T-helper 2 cell (primary cell): ENCODE measurements around the gene KCNG2.
"Not testable (repeated sequence)": the region's sequence is repeated elsewhere in the genome, so short reads cannot be mapped to it uniquely, and the experiment has no call there.

Experiments used
- DNase-seq, 5 experiments: peaks; one replicate each; pipeline versions ENCODE4 v3.0.0 to v3.0.0-alpha.2; 2012 to 2022

Gene KCNG2

DNA sequence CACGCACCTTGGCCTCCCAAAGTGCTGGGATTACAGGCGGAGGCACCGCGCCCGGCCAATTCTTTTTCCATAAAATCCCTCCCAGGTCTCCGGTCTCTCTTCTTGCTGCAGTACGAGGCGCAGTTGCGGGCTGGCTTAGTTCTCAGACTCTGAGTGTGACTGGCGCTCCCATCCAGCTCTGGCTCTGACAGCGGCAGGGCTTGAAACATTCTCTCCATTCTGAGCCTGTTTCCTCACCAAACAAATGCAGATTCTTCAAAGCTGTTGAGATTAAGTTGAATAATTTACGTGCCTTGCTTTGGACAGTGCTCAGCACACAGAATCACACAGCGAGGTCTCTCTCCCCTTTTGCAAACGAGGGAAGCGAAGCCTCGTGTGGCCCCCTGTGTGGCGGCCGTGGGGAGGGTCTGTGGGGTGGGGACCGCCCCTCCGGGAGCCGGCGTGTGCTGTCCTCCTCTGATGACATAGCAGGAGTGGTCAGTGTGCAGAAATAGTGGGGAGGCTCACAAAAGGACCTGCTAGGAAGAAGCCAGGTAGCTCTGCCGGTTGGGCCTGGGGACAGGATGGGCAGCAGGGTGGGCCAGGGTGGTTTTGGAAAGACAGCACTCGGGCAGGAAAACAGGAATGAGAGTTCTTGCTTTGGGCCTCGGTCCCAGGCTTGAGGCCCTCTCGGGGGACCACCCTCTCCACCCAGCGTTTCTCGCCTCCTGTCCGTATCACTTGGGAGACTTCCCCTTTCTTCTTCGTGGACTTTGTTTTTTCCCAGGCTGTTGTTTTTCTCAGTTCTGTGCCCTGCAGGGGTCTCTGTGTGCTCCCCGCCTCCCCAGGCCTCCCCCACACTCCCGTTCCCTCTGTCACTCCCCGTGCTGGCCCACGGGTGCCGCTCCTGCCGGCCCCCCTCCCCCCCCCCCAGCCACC is 75.0 kb downstream of the KCNG2 start:
- DNase-seq = no peak

DNA sequence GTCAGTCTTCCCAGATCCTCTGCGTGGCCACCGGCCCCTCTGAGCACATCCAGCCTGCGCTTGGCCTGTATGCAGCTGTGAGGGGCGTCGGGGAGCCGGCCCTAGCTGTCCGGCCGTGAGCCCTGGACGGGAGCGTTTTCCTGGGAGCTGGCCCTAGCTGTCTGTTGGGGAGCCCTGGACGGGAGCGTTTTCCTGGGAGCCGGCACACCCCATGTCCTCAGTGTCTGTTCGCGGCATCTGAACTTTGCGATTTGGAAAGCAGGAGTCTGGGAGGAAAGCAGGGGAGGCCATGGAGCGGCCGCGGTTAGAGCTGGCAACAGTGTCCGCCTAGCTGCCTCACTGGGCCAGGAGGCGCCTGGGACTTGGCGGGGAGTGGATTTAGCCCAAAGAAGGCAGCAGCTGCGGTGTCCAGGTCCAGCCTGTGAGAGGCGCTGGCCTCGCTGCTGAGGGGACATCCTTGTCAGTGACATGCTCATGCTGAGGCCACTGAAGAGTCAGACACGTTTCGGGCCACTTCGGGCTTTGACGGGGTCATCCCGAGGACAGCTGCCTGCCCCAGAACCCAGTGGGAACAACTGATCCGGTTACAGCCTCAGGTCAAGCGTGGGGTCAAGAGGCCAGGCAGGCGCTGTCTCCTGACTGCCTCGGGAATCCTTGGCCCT is 75.8 kb downstream of the KCNG2 start:
- no peak for DNase-seq

DNA sequence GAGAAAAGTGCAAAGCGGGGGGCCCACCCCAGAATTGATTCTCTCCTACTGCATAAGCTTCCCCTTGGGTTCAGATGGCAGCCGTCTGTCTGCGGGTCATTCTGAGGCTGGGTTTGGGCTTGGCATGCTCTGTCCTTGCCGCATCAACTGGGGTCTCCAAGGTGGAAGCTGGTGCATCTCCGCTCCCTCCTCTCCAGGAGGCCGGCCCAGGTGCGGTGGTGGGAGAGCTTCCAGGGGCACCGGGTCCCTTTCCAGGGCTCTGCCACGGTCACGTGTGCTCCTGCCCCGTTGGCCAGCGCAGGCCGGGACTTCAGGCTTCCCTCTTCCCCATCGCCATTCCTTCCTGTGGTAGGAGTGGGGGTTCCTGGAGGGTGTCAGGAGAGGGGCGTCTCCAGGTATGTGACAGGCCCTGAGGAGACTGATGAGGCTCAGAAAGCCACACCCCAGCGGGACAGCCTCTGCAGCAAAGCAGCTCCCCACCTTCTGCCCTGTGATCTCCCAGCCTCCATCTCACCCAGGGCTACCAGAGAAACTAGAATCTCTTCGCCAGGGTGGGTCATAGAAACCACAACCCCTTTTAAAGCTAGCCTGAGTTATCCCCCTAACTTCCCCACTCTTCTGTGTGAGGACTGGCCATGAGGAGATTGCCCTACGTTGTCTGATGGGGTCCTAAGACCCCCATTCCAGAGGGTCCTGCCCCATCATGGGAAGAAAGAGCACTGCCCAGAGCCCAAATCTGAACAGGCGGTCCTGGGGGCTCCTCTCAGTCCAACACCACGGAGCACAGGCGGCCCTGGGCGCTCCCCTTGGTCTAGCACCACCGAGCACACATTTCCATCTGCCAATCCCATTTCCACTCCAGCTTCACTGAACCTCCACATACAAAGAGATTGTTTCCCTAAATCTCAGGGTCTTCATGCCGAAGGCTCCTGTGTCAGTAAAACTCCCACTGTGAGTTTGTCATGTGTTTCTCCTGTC is 77.1 kb downstream of the KCNG2 start:
- DNase-seq = no peak

DNA sequence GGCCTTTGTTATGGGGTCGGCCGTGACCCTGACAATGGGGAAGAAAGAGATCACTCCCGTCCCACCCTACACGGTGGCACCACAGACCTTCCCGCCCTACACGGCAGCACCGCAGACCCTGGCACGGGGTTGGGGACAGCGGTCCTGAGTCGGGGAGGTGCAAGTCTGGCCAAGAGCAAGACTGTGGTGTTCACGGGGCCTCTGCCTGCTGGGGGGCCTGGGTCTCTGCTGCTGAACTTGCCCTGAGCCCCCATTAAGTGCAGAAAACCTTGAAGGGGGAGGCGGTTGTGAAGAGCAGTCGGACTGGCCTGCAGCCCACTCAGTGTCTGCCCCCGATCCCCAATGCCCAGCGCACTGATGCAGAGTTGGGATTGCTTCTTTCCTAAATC is 77.8 kb downstream of the KCNG2 start:
- no peak for DNase-seq

DNA sequence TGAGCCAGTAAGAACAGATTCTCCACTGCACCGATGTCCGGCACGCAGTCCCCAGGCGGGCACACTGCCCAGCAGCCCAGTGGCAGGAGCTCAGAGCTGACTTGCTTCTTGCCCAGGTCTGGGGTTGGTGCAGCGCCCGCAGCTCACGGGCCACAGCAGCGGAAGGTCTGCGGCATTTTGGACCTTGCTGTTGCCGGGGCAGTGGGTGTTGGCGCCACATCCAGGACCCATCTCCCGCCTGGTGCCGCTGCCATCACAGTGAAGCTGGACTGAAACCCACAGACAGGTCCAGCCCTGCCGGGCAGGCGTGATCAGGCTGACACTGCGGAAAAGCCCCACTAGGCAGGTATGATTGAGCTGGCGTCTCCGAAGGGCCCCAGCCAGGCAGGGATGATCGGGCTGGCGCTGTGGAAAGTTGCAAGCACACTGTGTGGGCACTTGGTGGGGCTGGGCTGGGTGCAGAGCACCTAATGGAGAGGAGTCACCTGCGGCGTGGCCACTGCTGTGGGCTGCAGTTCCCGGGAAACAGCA is 78.3 kb downstream of the KCNG2 start:
- no peak for DNase-seq

DNA sequence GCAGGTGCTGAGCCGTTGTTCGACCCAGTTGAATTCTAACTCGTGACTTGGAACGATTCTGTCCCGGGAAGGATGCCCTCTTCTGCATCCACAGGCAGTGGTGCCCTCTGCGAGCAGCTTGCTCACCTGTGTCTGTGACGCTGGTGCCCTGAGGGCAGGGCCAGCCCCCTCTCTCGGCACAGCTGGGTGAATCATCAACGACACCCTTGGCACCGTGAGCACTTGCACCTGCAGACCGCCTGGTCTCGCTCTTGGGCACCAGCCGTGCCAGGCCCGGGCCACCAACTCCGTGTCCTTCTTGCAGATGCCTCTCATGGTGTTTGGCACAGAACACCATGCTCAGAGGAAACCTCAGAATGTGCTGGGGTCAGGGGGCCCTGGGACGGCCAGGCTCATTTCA is 78.8 kb downstream of the KCNG2 start:
- DNase-seq = no peak

DNA sequence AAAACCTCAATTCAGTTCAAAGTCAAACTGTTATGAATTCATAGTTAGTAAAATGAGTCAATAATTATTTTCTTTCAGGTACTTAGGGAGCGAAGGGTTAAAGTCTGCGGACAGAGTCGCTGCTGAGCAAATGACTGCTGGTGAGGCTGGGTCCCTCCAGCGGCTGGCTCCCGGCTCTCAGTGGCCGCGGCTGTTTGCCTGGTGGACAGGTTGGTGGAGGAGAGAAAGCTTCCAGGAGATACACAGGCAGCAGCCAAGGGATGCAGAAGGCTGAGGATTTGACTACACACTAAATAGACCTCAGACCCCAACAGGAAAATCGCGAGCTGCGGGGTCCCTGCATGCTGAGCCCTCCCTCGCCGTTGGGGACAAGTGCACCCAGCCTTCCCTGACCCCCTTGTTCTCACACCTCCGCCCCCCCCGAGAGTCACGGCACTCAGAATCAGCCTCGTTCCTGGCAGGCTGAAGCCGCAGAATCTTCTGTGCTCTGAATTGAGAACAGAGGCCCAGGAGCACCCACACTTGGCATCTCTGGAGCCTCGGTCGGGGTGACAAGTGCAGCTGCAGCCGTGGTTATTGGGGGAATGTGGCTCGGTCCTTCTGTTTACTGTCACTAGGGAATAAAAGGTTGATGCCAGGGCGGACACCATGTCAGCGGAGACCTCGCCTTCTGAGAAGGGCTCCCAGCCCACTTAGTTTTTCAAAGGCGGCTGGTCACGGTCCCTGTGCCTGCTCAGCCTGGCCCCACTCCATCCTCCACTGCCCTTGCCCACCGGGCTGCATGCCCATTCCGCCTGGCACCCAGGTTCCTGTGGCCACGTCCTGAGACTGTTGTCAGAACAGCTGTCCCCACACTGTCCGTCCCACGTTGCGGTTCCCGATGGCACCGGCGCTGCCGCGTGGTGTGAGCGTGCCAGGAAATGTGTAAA is 79.7 kb downstream of the KCNG2 start:
- no peak for DNase-seq

DNA sequence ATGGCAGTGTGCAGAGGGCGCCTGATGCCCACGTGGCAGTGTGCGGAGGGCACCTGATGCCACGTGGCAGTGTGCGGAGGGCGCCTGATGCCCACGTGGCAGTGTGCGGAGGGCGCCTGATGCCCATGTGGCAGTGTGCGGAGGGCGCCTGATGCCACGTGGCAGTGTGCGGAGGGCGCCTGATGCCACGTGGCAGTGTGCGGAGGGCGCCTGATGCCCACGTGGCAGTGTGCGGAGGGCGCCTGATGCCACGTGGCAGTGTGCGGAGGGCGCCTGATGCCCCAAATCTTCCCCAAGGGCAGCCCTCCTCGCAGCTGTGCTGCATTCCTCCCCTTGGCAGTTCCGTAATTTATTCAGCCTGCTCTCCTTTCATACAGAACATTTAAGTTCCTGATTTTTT is 80.5 kb downstream of the KCNG2 start:
- DNase-seq = not testable (repeated sequence)

DNA sequence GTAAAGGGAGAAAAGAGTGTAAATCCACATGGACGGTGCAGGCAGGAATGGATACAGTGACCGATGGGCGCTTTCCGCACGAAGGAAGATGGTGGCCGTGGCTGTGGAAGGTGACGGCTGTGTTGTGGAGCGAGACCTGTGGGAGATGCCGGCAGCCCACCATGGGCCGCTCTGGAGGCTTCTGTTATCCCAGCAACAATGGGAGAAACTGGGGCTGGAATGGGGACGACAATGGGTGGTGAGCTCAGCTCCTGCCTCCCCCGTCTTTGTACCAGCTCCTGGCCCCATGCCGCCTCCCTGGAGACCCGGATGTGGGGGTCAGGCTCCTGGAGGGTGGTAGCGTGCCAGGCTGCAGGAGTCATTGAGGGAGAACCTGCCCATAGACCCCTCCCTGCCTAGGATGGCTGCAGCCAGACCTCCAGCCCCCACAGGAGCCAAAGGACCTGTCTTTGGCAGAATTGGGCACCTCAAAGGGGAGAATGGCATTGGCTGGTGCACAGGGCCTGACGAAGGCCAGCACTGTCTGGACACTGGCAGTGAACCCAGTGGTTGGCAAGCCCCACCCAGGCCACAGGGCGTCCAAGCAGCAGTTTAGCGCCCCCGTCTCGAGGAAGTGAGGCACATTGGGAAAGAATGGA is 81.1 kb downstream of the KCNG2 start:
- DNase-seq = no peak

DNA sequence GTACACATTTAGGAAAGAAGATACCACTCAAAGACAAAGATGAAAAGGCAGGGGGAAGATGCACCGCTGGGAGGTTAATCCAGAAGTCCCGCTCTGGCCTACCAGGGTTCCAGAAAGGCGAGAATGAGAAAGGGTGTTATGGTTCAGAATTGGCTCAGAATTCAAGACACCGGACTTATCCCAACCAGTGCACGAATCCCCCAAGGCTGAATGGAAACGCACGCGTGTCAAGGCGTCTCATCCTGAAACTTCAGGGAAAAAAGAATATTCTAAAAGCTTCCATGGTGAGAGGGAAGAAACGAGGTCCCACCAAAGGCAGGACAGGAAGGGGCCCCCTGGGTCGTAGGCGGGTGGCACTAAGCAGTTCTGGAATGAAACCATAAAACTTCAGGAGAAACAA is 81.8 kb downstream of the KCNG2 start:
- DNase-seq = no peak

DNA sequence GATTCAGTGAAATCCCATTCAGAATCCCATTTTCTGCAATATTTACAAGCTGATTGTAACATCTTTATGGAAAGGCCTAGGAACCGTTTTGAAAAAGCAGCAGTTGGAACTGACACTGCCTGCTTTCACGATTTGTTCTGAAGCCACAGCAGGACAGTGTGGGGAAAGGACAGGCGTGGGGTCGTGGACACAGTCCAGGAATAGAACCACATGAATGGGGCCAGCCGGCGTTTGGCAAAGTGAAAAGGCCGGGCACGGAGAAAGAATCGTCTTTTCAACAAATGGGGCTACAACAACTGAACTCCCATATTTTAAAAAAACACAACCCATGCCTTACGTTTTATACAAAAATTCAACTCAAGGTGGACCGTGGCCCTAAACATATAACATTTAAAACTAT is 84.0 kb downstream of the KCNG2 start:
- DNase-seq = no peak

DNA sequence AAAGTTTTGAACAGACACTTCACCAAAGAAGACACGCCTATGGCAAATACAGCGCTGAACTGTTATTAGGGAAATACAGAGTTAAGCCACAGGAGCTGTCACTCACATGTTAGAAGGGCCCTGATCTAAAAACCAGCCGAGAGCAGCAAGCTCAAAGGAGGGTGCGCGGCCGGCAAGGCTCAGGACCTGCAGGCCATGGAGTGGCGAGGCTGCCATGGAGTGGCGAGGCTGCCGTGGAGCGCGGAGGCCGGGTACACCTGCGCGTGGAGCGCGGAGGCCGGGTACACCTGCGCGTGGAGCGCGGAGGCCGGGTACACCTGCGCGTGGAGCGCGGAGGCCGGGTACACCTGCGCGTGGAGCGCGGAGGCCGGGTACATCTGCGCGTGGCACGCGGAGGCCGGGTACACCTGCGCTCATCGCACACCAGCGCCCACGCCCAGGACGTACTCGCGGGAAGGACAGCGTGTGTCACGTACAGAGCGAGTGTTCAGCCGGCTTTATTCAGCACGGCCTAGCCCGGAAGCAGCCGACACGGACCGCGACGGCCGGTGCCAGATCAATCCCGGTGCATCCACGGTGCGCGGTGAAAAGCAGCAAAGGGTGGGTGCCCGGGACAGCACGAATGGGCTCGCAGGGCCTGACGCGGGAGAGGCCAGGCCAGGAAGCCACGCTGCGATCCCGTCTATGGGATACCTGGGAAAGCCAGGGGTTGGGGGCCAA is 84.9 kb downstream of the KCNG2 start:
- DNase-seq = no peak

DNA sequence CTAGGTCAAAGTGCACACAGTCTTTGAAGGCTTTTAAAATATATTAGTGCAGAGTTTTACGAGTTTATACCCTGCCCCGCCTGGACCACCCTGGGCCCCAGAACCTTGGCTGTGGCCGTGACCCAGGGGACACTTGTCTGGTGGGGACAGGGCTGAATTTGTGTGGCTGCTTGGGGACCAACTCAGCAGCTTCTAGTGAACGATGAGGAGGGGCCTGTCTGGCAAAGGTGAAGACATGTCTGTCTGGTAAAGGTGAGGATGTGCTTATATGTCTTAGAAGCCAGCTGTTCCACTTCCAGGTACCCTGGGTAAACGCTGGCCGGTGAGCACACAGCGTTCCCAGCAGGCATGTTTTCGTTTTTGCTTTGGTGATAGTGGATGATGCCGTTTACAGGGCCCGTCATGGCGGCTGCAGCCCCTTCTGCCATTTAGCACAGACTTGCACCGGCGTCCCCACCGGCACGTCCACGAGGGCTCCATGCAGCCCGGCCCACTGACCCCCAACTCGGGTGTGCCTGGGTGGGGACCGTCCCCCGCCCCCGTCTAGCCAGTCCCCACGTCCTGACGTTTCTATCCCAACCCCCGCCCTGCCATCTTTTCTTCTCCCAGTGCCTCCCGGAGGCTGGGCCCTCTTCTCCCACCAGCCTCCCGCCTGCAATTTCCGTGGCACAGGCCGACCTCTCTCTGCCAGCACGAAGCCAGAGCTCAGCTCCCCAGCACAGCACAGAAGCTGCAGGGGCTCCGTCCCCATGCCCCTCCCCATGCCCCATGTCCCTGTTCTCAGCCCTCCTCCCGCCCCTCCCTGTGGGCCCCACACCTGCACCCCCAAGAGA is 85.9 kb downstream of the KCNG2 start:
- no peak for DNase-seq

DNA sequence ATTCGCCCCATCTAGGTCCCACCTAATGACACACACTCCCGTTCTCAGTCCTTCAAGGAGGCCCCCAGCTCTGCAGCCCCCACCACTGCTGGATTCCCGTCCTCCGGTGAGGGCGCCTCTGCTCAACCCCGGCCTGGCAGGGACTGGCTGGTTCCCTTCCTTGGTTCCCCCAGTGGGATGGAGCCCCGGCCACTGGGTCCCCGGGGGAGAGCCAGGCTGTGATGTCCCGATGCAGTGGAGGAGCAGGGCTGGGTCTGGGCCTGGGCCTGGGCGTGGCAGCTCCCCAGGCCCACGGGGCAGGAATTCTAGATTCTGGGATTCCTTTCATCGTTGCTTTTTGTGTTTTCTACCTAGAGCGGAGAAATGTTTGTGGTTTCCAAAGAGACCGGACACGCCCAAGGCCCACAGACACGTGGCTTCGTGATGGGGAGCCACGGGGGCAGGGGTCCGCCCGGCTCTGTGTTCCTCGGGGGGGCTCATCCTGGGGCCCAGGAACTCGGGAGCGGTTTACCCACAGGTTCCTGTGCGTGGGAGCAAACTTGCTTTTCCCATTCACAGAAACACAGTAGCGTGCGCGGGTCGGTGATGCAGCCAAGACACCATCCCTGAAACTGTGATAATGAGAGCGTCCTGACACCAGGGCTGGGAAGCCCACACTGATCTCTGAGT is 86.7 kb downstream of the KCNG2 start:
- DNase-seq = no peak

DNA sequence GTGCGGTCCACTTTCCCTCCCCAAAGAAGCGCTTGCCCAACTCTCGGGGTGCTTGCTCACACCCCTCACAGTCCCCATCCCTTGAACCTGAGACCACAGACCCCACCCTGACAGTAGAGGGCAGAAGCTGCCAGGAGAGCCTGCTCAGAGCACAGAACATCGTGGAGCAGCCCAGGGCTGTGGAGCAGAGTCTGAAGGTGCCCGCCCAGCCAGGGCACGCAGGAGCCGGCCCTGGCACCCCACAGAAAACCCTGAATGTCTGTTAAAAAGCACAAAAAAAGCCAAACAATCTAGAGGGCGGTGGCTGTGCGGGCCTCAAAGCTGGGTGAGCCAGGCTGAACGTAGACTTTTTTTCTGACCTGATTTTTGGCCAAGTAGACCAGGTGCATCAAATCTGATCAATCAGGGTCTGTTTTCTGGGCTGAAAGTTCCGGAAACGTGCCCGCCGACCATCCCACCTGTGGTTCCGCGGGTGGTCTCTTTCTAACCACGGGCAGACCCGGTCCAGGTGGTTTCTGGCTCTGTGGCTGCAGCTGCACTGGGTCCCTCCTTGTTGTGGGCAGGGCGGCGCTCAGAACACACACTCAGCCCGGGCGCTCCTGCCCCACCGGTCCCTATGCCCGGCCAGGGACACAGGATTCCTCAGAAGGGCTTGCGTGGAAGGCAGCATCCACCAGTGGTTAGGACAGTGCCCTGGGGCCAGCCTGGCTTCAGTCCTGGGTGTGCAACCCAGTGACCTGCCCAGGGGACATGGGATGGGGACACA is 87.4 kb downstream of the KCNG2 start:
- peak in 1 of 5 experiments; percentile 15 for DNase-seq

DNA sequence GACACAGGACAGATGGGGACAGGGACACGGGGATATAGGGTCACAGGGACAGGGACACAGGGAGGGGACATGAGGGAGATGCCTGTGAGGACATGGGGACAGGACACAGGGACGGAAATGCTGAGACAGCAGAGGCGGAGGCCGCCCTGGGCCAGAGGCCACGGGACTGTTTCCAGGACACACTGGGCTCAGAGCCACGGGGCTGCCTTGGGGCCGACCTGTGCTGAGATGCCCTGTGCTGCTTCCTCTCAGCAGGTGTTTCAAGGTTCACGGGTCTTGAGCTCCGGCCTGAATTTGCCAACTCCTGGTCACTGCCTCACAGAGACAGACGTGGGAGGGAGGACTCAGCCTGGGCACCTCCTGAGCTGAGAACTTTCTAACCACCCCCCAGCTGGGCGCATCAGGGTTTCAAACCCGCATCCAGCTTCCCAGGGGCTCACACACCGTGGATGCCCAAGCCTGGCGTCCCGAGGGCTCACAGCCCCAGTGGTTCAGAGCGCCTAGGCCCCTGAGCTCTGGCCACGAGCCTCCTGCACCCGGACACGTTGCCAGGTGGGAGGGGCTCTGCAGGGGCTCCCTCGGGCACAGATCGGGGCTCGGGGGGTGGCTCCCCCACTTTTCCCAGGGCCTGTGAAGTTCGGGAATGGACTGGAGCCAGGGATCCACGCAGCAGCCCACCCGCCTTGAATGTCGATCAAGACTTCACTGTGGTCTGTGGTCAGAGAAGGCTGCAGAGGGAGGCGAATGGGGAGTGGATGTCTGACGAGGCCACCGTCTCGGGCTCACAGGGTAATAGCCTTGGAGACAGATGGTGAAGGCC is 89.7 kb downstream of the KCNG2 start:
- no peak for DNase-seq

DNA sequence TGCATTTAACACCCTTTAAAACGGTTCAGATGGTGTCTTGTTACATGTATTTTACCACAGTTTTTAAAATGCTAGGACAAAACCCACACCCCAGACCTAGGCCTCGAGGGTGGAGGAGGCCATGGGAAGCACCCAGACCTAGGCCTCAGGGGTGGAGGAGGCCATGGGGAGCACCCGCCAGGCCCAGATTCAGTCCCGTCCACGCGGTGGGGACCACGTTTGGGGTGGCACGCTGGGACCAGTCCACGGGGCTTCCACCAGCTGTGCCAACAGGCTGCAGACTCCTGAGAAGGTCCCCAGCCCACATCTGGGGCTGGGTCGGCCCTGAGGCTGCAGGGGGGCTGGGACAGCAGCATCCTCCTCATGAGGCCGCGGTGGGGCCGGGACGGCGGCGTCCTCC is 90.3 kb downstream of the KCNG2 start:
- DNase-seq = no peak
